KOPT-K1 (cell line): Measurements from ENCODE around the gene SH3PXD2B.
"Not testable (repeated sequence)": the region's sequence is repeated elsewhere in the genome, so short reads cannot be mapped to it uniquely, and the experiment has no call there.

Source experiments
- H3K27ac ChIP-seq: fragments of 200-600 bp; sonication (generic); 2 replicates; pipeline ENCODE4 v1.5.1; 2016; ENCODE audit warnings: antibody characterized with exemption, mild to moderate bottlenecking, low read depth, low read length; ENCODE audit not compliant: poor library complexity, severe bottlenecking
- H3K36me3 ChIP-seq: fragments of 200-600 bp; sonication (generic); 2 replicates; pipeline ENCODE4 v1.5.1; 2017; ENCODE audit warnings: antibody characterized with exemption, mild to moderate bottlenecking, low read length, moderate library complexity; ENCODE audit not compliant: insufficient read depth
- H3K9me3 ChIP-seq: fragments of 200-600 bp; sonication (generic); 2 replicates; pipeline ENCODE4 v1.5.1; 2017; ENCODE audit warnings: antibody characterized with exemption, low read length, mild to moderate bottlenecking; ENCODE audit not compliant: insufficient read depth, poor library complexity, severe bottlenecking

SH3PXD2B gene

GRCh38 chr5:172412724-172413286 is 41.5 kb downstream of the SH3PXD2B start:
- Histone ChIP-seq H3K27ac (peak overlapping the region; percentile 32), H3K9me3 (no peaks in the 10 kb centered on the region), H3K36me3 (no peaks in the 10 kb centered on the region)

GRCh38 chr5:172411484-172412072 is 42.7 kb downstream of the SH3PXD2B start:
- Histone ChIP-seq H3K27ac (no peak overlapping the region), H3K36me3 (no peaks in the 10 kb centered on the region), H3K9me3 (no peaks in the 10 kb centered on the region)

GRCh38 chr5:172410662-172411483 is 43.5 kb downstream of the SH3PXD2B start:
- no peaks in the 10 kb centered on the region for H3K36me3 ChIP-seq
- no peaks in the 10 kb centered on the region for H3K9me3 ChIP-seq
- no peak overlapping the region for H3K27ac ChIP-seq

- Histone ChIP-seq H3K27ac (no peak overlapping the region), H3K36me3 (no peaks in the 10 kb centered on the region), H3K9me3 (no peaks in the 10 kb centered on the region)
Observed at GRCh38 chr5:172410160-172410559, 44.2 kb downstream of the SH3PXD2B start.

GRCh38 chr5:172409477-172409876 is 44.8 kb downstream of the SH3PXD2B start:
- H3K36me3 ChIP-seq, H3K27ac ChIP-seq, H3K9me3 ChIP-seq: not testable (repeated sequence)

- Histone ChIP-seq H3K36me3 (no peaks in the 10 kb centered on the region), H3K9me3 (peaks cover 2% of the 10 kb centered on the region), H3K27ac (no peak overlapping the region)
Observed at GRCh38 chr5:172407822-172408221, 46.5 kb downstream of the SH3PXD2B start.

GRCh38 chr5:172407241-172407691 is 47.1 kb downstream of the SH3PXD2B start:
- peaks cover 4% of the 10 kb centered on the region for H3K9me3 ChIP-seq
- H3K27ac ChIP-seq = no peak overlapping the region
- H3K36me3 ChIP-seq = no peaks in the 10 kb centered on the region

- Histone ChIP-seq H3K36me3 (no peaks in the 10 kb centered on the region), H3K27ac (no peak overlapping the region)
Observed at GRCh38 chr5:172405226-172406107, 48.9 kb downstream of the SH3PXD2B start.

GRCh38 chr5:172404746-172405145 is 49.6 kb downstream of the SH3PXD2B start:
- no peak overlapping the region for H3K27ac ChIP-seq
- no peaks in the 10 kb centered on the region for H3K36me3 ChIP-seq
- H3K9me3 ChIP-seq = peaks cover 4% of the 10 kb centered on the region

More at GRCh38 chr5:172405226-172406107, 48.9 kb downstream of the SH3PXD2B start:
- peaks cover 4% of the 10 kb centered on the region for H3K9me3 ChIP-seq

GRCh38 chr5:172403817-172404216 is 50.5 kb downstream of the SH3PXD2B start:
- peaks cover 4% of the 10 kb centered on the region for H3K9me3 ChIP-seq
- H3K27ac ChIP-seq = no peak overlapping the region
- no peaks in the 10 kb centered on the region for H3K36me3 ChIP-seq

- no peak overlapping the region for H3K27ac ChIP-seq
- no peaks in the 10 kb centered on the region for H3K36me3 ChIP-seq
- H3K9me3 ChIP-seq = peaks cover 4% of the 10 kb centered on the region
Observed at GRCh38 chr5:172403189-172403796, 51.0 kb downstream of the SH3PXD2B start.

- H3K9me3 ChIP-seq = peaks cover 4% of the 10 kb centered on the region
- no peak overlapping the region for H3K27ac ChIP-seq
- H3K36me3 ChIP-seq = no peaks in the 10 kb centered on the region
Observed at GRCh38 chr5:172402531-172403188, 51.7 kb downstream of the SH3PXD2B start.

- not testable (repeated sequence) for H3K36me3 ChIP-seq, H3K9me3 ChIP-seq, H3K27ac ChIP-seq
Observed at GRCh38 chr5:172402031-172402430, 52.3 kb downstream of the SH3PXD2B start.

GRCh38 chr5:172399826-172400225 is 54.5 kb downstream of the SH3PXD2B start:
- H3K36me3 ChIP-seq = no peaks in the 10 kb centered on the region
- no peak overlapping the region for H3K27ac ChIP-seq
- peaks cover 13% of the 10 kb centered on the region for H3K9me3 ChIP-seq
